GM18499 (cell line): Measurements from ENCODE around the gene HTR3D.
"Not testable (repeated sequence)": the region's sequence is repeated elsewhere in the genome, so short reads cannot be mapped to it uniquely, and the experiment has no call there.

Experiments
- ATAC-seq: cut with Tn5 transposase; IDR thresholded peaks from one replicate; pipeline ENCODE4 v1.9.1; 2021; ENCODE audit warnings: moderate number of reproducible peaks; ENCODE audit not compliant: insufficient read depth, unreplicated experiment

Gene HTR3D

GRCh38 chr3:184015381-184016019 is 16.0 kb upstream of the HTR3D start:
- ATAC-seq = no peak

GRCh38 chr3:184016169-184016570 is 15.4 kb upstream of the HTR3D start:
- no peak for ATAC-seq

GRCh38 chr3:184016811-184017671 is 14.5 kb upstream of the HTR3D start:
- peak; percentile 23 for ATAC-seq

- ATAC-seq = peak; percentile 75
Measured at GRCh38 chr3:184017672-184018423, 13.7 kb upstream of the HTR3D start, which contains the start of gene ABCC5. Gene ABCC5 (minus strand): TSS chr3:184017884. CDS start chr3:184014392, 3,492 bp downstream.

GRCh38 chr3:184018424-184018973 is 13.0 kb upstream of the HTR3D start:
- no peak for ATAC-seq

GRCh38 chr3:184022323-184022722 is 9.2 kb upstream of the HTR3D start:
- no peak for ATAC-seq

GRCh38 chr3:184025256-184025655 is 6.3 kb upstream of the HTR3D start:
- ATAC-seq = not testable (repeated sequence)

GRCh38 chr3:184028275-184028890 is 3.2 kb upstream of the HTR3D start:
- not testable (repeated sequence) for ATAC-seq

GRCh38 chr3:184029443-184029842 is 2.1 kb upstream of the HTR3D start:
- no peak for ATAC-seq

- no peak for ATAC-seq
Measured at GRCh38 chr3:184030536-184030935, 1.0 kb upstream of the HTR3D start.

GRCh38 chr3:184037816-184038215 is 6.3 kb downstream of the HTR3D start:
- ATAC-seq = no peak

GRCh38 chr3:184038307-184038706 is 6.8 kb downstream of the HTR3D start:
- ATAC-seq = not testable (repeated sequence)

- ATAC-seq = no peak
Measured at GRCh38 chr3:184039414-184039813, 7.9 kb downstream of the HTR3D start.

- ATAC-seq = no peak
Measured at GRCh38 chr3:184040010-184040409, 8.5 kb downstream of the HTR3D start.

GRCh38 chr3:184042617-184043016 is 11.1 kb downstream of the HTR3D start:
- no peak for ATAC-seq

- ATAC-seq = no peak
Measured at GRCh38 chr3:184045995-184046394, 14.5 kb downstream of the HTR3D start.

GRCh38 chr3:184050217-184050847 is 18.8 kb downstream of the HTR3D start:
- ATAC-seq = no peak

- ATAC-seq = no peak
Measured at GRCh38 chr3:184052767-184053166, 21.2 kb downstream of the HTR3D start, which contains the start of gene HTR3C. Gene HTR3C (plus strand): TSS chr3:184053047. CDS start chr3:184053081, 34 bp downstream.

GRCh38 chr3:184058029-184058428 is 26.5 kb downstream of the HTR3D start:
- ATAC-seq = no peak

GRCh38 chr3:184059424-184059823 is 27.9 kb downstream of the HTR3D start:
- no peak for ATAC-seq
